HTR-8/SVneo (cell line): ENCODE measurements around the gene MPC2.
"Not testable (repeated sequence)": the region's sequence is repeated elsewhere in the genome, so short reads cannot be mapped to it uniquely, and the experiment has no call there.

Source experiments
- DNase-seq: peaks from one replicate; pipeline ENCODE4 v3.0.0; 2011; ENCODE audit warnings: low spot score, mixed read lengths; ENCODE audit not compliant: insufficient read length
- FAIRE-seq: peaks from 2 replicates; lab custom pipeline; 2011; peaks lifted over from hg19 to GRCh38; lab: Jason Lieb, UNC

The MPC2 gene

DNA sequence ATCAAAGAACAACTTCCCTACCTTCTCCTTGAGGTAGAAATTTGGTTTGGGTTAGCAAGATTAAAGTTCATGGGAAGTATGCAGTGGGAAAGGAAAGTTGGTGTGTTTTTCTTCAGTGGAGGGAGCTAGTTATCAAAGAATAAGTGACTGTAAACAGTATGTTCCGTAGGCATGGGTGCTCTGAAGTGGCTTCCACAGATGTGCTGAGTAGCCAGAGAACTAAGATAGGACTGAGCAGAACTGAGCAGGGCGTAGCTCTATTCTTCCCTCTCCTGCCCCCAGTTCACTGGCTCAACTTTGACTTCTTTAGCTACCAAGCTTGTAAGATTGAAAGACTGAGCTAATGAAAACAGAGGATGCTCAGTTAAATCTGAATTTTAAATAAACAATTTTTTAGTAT, 26.3 kb downstream of the MPC2 start:
- FAIRE-seq (no peak), DNase-seq (no peak)

DNA sequence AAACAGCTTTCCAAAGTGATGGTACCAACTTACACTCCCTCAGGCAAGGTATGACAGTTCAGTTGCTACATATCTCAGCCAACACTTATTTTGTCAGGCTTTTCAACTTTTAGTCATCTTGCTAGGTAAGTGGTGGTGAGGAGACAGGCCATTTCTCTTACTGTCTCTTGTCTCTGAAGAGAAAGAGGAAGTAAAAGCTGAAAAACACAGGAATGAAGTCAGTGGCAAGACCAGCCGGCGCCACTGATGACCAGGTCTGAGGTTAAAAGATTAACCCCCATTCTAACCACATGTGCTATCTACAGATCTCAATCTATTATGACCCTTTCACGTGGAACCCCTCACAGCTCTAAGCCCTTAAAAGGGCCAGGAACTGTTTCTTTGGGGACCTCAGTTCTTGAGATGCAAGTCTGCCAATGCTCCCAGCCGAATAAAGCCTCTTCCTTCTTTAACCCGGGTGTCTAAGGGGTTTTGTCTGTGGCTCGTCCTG, 27.1 kb downstream of the MPC2 start:
- DNase-seq: no peak
- FAIRE-seq: no peak

DNA sequence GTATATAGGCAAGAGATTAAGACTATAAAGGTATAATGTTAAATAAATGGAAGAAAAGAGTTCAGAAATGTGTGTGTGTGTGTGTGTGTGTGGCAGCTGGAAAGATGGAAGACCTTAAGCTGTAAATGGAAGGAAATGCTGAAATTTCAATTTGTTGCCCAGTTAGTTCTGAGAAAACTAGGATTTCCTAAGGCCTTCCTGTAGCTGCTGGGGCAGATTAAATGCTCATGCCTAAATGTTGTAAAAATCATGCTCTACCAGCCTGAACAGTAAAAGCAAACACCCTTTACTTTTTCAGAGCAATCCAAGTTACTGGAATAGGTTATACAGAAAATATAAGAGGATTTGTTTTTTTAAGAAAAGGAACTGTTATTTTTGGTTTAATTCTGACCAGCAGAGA, 31.2 kb downstream of the MPC2 start:
- DNase-seq (no peak), FAIRE-seq (no peak)

DNA sequence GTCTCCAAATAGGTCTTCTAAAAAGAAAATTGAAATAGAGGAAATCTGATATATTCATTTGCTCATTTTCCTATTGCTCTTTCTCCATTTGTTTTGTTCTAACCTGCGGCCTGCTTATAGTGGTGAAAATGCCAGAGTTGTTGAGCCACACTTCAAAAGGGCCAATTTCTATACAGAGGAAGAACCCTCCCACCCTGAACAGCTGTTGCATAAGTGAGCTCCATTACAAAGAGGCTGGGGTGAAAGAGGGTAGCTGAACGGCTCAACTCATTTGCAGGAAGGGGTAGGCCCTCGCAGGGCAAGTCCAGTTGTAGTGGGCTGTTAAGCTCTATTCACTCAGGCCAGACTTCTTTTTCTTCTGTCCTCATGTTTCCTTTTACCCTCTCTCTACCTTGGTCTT, 31.7 kb downstream of the MPC2 start:
- FAIRE-seq (no peak), DNase-seq (no peak)

DNA sequence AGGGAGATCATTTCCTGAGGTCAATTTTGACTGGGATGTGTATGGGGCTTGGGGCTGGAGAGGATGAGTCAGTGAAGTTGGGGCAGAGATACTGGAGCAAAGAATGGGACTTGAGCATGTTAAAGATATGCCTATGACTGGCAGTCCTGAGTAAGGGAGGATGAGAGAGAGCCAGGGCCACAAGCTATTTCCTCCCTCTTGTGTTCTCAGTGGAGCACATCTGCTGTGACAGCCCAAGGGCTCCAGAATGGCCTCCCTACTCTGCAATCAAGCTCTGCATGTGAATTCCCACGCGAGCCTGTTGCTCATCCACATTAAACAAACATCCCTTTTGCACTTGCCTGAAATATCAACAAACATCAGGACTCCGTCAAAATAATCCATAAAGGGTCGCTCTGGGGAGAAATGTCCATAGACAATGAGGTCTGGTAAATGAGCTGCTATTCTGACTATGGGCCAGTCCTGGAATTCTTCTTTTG, 32.2 kb downstream of the MPC2 start:
- peak; percentile 71 for FAIRE-seq

DNA sequence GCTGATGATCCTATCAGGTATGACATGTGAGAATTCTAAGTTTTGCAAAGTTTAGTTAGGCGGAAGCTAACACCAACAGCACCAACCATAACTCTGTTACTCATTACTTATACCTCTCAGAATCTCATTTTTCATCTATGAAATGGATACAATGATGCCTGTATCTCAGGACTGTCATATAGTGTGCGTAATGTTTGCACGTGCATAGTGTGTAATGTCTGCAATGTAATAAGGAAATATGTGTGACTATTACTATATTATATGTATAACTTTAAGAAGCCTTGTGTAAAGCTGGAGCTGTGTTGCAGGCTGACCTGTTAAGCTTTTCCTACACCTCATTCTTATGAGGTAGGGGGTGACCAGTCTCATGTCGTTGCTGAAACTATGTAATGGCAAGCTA, 36.0 kb downstream of the MPC2 start:
- no peak for FAIRE-seq
- DNase-seq: no peak

More for the DNA sequence above, 32.2 kb downstream of the MPC2 start:
- DNase-seq: peak; percentile 48

DNA sequence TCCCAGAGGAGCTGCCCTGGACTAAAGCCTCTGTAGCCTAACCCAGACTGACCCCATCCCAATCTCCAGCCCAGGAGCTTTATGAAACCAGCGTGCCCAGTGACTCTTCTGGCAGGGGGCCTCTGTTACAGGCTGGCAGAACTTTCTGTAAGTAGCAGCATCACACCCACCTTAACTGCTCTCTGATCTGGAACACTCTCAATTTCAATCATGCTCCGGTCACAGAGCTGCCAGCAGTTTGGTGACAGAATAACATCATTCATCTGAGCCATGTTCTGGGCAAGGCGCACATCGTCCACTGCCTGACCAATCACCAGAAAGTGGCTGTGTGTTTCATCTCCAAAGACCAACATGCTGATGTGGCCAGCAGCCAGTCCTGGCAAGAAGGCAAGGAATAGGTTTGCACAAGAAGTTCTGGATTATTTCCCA, 37.6 kb downstream of the MPC2 start:
- DNase-seq (no peak), FAIRE-seq (peak; percentile 70)

DNA sequence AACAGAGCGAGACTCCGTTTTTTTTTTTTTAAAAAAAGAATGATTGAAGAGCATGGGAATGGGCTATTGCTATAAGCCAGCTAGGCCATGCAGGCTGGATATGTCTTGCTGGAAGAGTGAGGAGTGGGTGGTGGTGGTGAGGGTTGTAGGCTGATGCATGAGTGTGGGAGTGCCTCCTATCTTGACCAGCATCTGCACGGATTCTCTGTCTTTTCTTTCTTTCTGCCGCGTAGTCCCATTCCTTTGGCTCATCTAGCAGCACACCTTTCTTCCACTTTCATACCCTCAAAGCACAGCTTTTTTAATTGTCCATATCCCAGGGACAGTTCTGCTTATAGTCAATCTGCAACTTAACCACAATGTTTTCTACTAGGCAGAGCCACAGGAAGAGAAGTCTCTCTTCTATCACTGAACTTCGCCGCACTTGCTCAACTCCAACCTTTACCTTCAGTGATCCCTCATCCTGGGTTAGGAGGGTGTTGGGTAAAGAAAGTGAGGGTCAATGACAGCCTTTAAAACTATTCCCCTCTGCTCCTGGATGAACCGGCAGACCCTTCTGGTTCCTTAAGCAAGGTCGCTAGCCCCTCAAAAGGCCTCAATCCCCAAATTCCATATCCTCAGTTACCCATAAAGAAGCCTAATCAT, 38.2 kb downstream of the MPC2 start:
- no peak for DNase-seq
- FAIRE-seq: no peak

DNA sequence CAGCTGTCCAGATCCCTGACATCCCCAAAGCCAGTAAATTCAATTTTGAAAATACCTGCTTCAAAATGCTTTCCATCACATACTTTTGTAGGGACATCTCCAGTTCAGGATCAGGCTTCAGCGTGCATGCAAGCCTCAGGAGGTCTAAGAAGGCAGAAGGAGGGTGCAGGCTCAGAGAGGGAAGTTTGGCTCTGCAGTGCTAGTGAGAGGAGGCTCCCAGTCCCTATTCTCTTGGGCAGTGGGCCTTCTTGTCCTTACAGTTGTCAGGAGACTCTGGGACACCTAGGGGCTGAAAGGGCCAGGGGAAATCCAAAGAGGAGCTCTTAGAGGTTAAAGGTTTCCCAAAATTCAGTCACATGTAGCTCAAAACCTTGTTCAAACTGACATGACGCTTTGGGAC, 43.1 kb downstream of the MPC2 start:
- FAIRE-seq (no peak), DNase-seq (no peak)

DNA sequence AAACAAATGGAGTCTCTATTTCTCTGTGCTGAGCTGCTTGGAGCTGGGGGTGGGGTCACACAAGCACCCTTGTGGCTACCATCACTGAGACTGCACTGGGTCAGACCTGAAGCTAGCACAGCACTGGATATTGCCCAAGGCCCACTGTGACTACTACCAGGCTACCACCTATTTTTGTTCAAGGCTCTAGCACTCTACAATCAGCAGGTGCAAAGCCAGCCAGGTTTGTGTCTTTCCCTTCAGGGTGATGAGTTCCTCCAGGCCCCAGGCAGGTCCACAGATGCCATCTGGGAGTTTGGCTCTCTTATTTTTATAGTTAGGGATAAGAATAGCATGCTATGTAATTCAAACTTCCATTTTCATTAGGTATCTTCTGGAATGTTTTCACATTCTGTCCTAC, 46.5 kb downstream of the MPC2 start:
- FAIRE-seq: no peak
- no peak for DNase-seq

DNA sequence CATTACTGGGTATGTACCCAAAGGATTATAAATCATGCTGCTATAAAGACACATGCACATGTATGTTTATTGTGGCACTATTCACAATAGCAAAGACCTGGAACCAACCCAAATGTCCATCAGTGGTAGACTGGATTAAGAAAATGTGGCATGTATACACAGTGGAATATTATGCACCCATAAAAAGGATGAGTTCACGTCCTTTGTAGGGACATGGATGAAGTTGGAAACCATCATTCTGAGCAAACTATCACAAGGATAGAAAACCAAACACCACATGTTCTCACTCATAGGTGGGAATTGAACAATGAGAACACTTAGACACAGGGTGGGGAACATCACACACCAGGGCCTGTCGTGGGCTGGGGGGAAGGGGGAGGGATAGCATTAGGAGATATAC, 49.7 kb downstream of the MPC2 start:
- not testable (repeated sequence) for FAIRE-seq, DNase-seq

DNA sequence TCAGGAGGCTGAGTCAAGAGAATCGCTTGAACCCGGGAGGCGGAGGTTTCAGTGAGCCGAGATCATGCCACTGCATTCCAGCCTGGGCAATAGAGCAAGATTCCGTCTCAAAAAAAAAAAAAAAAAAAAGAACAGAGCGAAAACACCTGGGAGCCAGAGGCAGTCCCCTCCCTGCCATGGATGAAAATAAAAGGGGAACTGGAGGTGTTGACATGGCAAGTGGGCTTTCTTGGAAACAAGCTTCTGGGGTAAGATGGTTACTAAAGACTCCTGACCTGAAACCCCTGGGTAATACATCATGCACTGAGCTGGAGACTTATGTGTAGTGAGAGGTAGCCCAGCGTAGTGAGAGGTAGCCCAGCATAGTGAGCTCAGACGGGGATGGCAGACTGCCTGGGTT, 54.5 kb downstream of the MPC2 start:
- FAIRE-seq (no peak), DNase-seq (no peak)

DNA sequence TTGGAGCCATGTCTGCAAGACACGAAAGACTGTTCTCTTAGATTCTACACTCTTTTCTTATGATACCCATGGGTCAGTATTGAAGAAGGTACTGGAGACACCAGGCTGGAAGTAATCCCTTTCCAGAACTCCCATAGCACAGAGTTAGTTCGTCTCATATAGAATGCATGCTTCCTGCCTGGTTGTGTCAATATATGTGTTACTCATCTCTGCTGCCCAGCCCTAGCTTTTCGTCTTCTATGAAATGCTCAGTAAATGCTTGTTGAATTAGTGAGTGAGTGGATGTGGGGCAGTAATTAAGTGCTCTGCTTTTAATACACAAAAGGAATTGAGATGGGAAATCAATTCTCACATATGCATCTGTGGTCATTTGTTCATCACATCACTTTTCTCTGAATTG, 55.1 kb downstream of the MPC2 start:
- no peak for DNase-seq
- no peak for FAIRE-seq

DNA sequence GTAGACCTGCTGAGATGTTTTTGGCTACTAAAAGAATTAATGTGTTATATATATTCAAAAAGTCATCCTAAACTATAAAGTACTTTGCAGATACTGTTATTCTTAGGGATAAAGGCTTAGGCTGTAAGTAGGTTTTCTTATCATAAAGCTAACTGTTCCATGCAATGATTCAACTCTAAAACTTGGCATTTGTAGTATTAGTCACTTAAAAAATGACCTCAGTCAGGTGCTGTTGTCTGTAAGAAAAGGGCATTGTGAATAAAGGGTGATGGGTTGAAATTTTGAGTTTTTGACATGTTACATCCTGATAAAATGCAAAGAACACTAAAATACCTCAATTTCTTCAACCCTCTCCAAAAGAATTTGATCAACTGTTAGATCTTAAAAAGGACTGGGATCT, 55.8 kb downstream of the MPC2 start:
- no peak for FAIRE-seq
- no peak for DNase-seq

DNA sequence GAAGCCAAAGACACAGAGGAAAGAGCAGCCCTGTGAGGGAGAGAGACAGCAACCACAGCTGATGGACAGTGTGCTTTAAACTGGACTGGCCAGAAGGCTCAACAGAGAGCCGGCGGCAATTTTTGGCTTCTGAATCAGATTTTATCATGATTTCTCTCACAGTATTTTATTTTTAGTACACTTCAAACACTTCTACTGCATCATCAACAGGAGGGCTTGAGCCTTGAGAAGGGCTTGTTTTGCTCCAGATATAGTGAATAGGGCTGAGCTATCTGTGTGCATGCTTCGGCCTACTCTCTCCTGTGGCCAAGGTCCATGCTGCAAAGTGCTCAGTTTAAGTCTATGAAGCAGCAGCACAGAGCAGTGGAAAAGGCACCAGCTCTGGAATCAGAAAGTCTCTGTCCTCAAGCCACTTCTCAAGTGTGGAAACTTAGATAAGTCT, 56.3 kb downstream of the MPC2 start:
- DNase-seq: no peak
- no peak for FAIRE-seq

DNA sequence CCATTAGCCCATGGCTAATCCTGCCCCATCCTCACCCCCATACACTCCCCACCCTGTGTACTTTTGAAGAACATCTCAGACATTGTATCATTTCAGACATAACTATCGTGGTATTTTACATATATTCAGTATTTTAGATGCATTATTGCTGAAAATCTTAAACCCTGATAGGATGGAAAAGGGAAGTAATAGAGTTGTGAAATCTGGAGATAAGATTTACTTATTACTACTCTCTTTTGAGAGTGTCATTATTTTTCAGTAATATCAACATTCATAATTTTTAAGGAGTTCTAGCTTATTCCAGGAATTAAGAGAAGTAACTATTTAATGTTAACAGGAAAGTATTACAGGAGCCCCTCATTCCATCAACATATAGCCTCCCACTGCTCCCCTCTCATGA, 57.4 kb downstream of the MPC2 start:
- DNase-seq (no peak), FAIRE-seq (no peak)

DNA sequence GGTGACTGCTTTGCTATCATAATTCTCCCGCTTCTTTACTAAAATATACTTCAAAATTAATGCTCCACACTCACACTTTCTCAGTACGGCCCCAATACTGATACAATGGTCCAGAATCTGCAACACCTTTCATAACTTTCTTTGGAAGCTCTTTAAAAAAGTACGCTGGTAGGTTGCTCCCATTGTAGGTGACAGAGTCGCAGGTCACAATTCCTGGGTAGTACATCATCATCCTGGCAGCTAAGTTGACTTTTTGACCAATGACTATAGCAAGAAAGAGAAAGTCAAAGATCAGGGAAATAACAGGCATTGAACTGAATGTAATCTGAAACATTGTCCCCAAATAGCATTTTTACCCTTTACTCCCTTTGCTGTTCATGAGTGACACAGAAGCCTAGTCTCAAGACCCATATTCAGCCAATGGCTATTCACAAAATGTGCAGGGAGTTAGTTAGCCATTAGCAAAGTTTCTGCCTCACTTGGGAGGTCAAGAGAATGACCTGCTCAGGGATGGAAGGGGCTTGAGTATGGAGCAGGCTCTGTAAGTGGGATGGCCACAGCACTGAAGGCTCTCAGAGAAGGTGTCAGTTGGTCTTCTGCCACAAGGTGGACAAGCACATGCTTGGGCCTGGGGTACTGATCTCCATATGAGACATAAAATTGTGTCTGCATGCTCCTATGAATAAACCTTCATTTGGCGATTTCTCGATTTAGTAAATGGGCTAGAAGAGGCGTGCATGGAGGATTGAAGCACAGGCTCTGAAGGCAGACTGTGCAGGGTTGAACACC, 58.3 kb downstream of the MPC2 start:
- no peak for DNase-seq
- FAIRE-seq: no peak

DNA sequence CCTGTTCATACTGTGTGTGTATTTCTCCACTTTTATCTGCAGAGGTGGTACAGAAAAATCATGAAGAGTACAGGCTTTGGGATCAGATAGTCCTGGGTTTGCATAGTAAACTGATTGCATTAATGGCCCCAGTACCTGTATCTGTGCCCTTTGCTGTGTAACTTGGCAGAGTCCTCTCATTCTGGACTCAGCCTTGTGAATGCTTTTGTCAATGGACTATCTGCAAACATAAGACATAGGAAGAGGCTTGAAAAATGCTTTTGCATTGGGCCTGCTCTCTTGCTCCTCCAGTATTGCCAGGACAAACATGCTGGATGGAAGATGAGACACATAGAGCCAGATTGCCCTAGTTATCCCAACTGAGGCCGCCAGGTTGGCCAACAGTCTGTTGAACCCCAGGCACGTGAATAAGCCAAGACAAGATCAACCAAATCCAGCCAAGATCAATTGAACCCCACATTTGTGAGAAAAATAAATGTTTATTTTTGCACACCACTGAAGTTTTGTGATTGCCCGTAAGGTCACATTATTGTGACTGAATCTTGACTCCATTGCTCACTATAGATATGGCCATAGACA, 60.2 kb downstream of the MPC2 start:
- FAIRE-seq: no peak

DNA sequence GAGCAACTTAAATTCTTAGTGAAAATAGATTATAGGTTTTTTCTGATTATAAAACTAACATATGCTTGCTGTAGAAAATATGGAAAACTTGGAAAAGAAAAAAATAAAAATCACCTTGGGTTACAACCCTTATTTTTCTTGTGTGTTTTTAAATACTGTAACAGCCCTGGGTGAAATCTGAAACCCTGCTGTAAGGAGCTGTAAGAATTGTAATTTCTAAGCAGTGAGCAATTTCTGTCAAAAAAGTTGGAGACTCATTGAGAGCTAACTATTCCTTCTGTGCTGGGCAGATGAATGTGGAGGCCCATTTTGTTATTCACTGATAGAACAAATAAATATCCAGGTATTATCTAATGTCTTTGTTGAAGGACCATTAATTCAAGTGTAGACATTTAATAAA, 65.5 kb downstream of the MPC2 start:
- DNase-seq (no peak), FAIRE-seq (no peak)

More for the DNA sequence above, 60.2 kb downstream of the MPC2 start:
- no peak for DNase-seq

DNA sequence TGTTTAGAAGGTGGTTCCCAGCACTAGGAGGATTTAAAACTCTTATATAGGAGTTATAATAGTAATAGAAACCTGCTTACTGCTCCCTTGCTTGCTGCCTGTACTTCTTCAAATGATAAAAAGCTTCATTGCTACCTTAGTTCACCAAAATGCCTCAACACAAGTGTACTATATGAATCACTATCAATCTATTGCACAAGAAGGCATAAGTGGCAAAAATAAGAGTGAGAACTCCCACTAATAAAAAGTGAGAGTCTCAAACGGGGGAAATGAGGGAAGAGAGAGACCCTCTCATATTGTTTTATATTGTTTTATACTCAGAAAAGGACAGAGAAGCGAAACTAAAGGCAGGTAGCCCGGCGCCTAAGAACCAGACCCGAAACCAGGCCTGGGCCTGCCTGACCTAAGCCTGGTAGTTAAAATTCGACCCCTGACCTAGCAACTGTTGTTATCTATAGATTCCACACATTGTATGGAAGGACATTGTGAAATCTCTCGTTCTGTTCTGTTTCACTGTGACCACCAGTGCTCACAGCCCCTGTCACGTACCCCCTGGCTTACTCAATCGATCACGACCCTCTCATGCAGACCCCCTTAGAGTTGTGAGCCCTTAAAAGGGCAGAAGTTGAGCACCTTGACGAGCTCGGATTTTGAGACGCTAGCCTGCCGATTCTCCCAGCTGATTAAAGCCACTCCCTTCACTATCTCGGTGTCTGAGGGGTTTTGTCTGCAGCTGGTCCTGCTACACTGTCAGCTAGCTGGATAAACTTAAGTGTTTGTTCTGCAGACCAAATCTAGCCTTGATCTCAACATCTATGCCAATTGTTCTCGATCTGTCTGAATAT, 67.5 kb downstream of the MPC2 start:
- not testable (repeated sequence) for DNase-seq, FAIRE-seq
